ENCODE data around the gene EVA1B.

DNA sequence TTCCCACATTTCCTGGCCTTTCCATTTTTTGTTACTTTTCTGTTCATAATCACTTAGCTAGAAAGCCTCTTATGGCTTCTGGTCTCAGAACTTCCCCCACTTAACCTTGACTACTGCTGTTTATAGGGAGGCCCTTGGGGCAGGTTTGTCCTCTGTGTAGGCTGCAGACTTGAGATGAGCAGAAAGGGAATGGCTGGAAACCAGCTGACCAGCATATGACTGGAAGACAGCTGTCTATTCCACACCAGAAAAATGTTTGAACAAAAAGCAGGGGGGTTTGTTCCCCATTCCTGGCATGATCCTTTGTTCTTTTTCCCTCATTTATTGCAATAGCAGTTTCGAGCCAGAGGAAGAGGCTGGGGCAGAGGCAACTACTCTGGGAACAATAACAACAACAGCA lies 22.2 kb downstream of the EVA1B start:
- TF ChIP-seq, protein P1, sequence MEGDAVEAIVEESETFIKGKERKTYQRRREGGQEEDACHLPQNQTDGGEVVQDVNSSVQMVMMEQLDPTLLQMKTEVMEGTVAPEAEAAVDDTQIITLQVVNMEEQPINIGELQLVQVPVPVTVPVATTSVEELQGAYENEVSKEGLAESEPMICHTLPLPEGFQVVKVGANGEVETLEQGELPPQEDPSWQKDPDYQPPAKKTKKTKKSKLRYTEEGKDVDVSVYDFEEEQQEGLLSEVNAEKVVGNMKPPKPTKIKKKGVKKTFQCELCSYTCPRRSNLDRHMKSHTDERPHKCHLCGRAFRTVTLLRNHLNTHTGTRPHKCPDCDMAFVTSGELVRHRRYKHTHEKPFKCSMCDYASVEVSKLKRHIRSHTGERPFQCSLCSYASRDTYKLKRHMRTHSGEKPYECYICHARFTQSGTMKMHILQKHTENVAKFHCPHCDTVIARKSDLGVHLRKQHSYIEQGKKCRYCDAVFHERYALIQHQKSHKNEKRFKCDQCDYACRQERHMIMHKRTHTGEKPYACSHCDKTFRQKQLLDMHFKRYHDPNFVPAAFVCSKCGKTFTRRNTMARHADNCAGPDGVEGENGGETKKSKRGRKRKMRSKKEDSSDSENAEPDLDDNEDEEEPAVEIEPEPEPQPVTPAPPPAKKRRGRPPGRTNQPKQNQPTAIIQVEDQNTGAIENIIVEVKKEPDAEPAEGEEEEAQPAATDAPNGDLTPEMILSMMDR (IDR thresholded peaks at IDR 0.05) = no peak
- TF ChIP-seq POLR2A (IDR thresholded peaks at IDR 0.05) = no peak
- TF ChIP-seq POLR2AphosphoS5 (IDR thresholded peaks at IDR 0.05) = no peak
- no peak for TF ChIP-seq EP300 (IDR thresholded peaks at IDR 0.05)

Measured in gastroesophageal sphincter (tissue), 3 donors.